ENCODE measurements around the gene PERM1. TPM values are rescaled to one million over a fixed set of nuclear protein-coding genes. Genes with fewer than 3 reads are reported as not detected.
A peak's percentile ranks its signal among the peaks of the same experiment; 100 is the strongest.

The PERM1 gene
- total and polyA plus RNA-seq, 5 donors, result 44.4 to 112 (median 66.8) TPM

DNA sequence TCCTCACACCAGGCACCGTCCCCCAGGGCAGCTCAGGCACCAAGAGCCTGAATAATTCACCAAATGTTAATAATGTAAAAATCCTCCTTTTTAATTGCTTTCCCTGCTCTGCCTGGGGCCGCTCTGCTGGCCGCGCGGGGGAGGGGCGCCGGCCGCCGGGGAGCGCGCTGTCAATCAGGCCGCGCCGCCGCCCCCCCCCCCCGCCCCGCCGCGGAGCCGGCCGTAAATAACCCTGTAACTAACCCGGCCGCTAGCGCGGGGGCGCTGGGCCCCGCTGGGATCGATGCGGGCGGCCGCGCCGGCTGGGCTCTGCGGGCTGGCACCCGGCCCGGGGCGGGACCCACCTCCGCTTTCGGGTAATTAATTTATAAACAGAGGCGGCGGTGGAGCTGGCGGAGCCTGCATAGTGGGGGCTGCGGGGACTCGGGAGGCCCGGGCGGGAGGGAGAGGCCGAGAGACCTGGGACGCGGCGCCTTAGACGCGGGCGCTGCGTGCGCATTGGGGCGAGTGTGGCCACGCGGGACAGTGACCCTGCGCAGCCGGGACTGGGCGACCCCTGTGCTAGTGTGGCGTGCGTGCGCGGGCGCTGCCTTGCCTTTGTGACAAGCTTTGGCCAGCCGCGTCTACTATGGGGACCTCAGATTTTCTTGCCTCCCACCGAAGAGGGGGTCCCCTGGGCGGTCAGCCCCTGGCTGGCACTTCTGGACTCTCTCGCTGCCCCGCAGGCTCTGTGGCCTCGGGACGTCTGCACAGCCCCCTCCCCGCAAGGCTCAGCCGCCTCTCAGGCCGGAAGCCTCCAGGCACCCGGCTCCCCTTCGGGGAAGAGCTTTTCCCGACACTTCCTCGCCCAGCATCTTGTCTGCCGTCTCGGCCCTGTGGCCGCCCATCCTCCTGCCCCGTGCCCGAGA lies 41.5 kb downstream of the PERM1 start:
- peak overlapping the region; percentile 26 for H3K27ac ChIP-seq (ENCODE audit: low read length)
- peak; percentile 78 to 94 (median 93) for DNase-seq
- intact Hi-C loops (cut with DNase I), result no loop called here

DNA sequence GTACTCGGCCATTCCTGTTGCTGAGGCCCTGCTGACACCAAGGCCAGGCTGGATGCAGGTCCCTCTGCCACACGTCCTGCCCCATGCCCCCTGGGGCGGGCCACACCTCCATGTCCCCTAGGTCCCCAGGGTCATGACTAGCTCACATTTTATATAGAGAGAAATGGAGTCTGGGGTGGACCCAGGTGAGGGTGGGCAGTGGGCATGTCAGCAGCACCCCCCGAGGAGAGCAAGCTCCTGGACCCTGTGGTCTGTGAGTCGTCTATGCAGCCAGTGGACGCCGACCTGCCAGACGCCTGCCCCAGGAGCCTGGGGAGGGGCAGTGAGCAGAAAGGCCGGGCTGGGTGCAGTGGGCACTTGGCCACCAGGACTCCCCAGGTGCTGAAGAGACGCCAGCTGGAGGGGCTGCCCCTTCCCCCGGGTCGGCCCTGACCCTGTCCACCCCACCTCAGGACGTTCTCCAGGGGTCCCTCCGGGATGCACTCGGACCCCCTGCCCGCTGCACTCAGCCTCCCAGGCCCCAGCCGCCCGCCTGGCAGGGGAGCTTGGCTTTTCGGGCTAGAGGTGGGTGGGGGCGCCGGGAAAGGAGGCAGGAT lies 42.3 kb downstream of the PERM1 start:
- no peaks in the 10 kb centered on the region for H3K4me1 ChIP-seq (ENCODE audit: control insufficient read depth, insufficient read depth, low read length)
- peak overlapping the region; percentile 43 for H3K4me3 ChIP-seq (ENCODE audit: low read length)
- DNase-seq (peak in 1 of 3 donors; percentile 71), ATAC-seq (no peak)
- no peak overlapping the region for H3K27ac ChIP-seq (ENCODE audit: low read length)
- 20% methylated on average over 21 of the region's 21 CpGs for WGBS
- no peaks in the 10 kb centered on the region for H3K27me3 ChIP-seq (ENCODE audit: control insufficient read depth, insufficient read depth)
- no peaks in the 10 kb centered on the region for H3K9me3 ChIP-seq (ENCODE audit: control insufficient read depth, low read length)
- intact Hi-C loops (cut with DNase I), result no loop called here

More for the DNA sequence above, 41.5 kb downstream of the PERM1 start:
- Histone ChIP-seq H3K9me3 (ENCODE audit: control insufficient read depth, low read length) (no peaks in the 10 kb centered on the region), H3K4me1 (ENCODE audit: control insufficient read depth, insufficient read depth, low read length) (no peaks in the 10 kb centered on the region), H3K4me3 (ENCODE audit: low read length) (peak overlapping the region; percentile 43), H3K27me3 (ENCODE audit: control insufficient read depth, insufficient read depth) (no peaks in the 10 kb centered on the region)
- ATAC-seq, result peak; percentile 5 to 15
- WGBS, result under 1% methylated on average over 81 of the region's 86 CpGs

DNA sequence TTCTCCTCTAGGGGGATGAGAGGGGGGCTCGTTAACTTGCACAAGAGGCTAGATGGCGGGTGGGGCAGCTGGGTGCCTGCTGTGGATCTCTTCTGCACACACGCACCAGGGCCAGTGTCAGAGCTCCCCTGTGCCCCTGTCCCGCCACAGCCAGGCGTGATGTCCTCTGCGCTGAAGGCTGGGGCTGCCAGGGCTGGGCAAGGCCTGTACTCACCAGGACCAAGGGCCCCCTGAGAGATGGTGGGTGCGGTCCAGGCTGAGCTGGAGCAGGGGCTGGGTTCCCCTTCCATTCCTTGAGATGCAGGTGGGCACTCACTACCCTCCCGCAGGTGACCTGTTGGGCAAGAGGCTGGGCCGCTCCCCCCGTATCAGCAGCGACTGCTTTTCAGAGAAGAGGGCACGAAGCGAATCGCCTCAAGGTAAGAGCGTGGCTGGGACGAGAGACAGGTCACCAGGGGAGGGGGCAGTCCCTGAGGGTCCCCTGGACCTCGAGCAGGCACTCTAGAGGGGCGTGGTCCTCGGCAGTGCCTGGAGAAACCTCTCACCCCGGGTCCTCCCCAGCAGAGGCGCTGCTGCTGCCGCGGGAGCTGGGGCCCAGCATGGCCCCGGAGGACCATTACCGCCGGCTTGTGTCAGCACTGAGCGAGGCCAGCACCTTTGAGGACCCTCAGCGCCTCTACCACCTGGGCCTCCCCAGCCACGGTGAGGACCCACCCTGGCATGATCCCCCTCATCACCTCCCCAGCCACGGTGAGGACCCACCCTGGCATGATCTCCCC lies 43.0 kb downstream of the PERM1 start:
- no peak overlapping the region for H3K4me3 ChIP-seq (ENCODE audit: low read length)
- WGBS, result 79% methylated on average over 30 of the region's 30 CpGs
- no peak for ATAC-seq
- no peaks in the 10 kb centered on the region for H3K4me1 ChIP-seq (ENCODE audit: control insufficient read depth, insufficient read depth, low read length)
- H3K9me3 ChIP-seq (ENCODE audit: control insufficient read depth, low read length), result no peaks in the 10 kb centered on the region
- H3K27me3 ChIP-seq (ENCODE audit: control insufficient read depth, insufficient read depth), result no peaks in the 10 kb centered on the region
- DNase-seq, result peak in 1 of 3 donors; percentile 72
- intact Hi-C loops (cut with DNase I), result no loop called here
- no peak overlapping the region for H3K27ac ChIP-seq (ENCODE audit: low read length)

DNA sequence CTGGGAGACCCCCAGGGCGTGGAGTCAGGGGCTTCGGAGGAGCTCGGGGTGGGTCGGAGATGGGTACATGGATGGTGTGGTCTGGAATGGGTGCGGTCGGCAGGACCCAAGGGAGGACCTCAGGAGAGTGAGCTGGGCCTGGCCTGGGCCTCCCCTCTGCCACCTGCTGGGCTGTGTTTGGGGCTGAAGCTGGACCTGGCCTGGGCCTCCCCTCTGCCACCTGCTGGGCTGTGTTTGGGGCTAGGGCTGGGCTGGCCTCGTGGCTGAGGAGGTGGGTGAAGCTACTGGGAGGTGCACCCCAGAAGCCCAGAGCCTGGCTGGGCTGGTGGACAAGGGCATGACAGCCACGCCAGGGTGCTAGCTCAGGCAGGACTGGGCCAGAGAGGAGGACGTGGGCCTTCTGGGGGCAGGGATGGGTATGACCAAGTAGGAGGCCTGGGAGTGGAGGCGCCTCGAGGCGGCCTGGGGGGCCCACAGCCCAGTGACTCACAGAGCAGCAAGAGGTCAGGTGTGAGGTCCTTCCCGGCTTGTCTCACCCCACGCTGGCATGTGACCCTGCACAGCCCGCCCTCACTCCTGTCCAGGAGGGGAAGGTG lies 43.7 kb downstream of the PERM1 start:
- Histone ChIP-seq H3K27me3 (ENCODE audit: control insufficient read depth, insufficient read depth) (no peaks in the 10 kb centered on the region), H3K4me1 (ENCODE audit: control insufficient read depth, insufficient read depth, low read length) (no peaks in the 10 kb centered on the region)

DNA sequence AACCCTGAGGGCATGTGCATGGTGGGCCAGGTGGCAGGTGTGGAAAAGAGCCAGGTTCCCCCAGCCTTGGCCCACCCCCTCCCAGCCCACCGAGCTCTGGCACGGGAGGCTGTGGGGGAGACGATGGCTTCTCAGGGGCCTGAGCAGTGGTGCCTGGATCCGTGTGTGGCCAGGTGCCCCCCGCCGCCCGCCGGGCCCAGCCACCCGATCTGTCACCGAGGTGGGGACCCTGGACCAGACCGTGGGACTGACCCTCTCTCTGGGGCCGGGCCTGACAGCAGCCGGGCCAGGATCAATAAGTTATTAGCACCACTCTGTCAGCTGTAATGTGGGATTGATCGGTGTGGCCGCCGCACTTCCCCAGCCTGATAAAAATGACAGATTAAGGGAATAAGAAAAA lies 44.4 kb downstream of the PERM1 start:
- no peaks in the 10 kb centered on the region for H3K4me1 ChIP-seq (ENCODE audit: control insufficient read depth, insufficient read depth, low read length)
- WGBS, result 87% methylated on average over 16 of the region's 16 CpGs
- no peak overlapping the region for H3K27ac ChIP-seq (ENCODE audit: low read length)
- ATAC-seq (no peak), DNase-seq (no peak)
- H3K9me3 ChIP-seq (ENCODE audit: control insufficient read depth, low read length), result no peaks in the 10 kb centered on the region
- H3K4me3 ChIP-seq (ENCODE audit: low read length), result no peak overlapping the region
- intact Hi-C loops (cut with DNase I), result no loop called here
- H3K27me3 ChIP-seq (ENCODE audit: control insufficient read depth, insufficient read depth), result no peaks in the 10 kb centered on the region

More for the DNA sequence above, 43.7 kb downstream of the PERM1 start:
- intact Hi-C loops (cut with DNase I), result no loop called here
- no peak overlapping the region for H3K4me3 ChIP-seq (ENCODE audit: low read length)
- WGBS, result 76% methylated on average over 15 of the region's 15 CpGs
- peak in 1 of 3 donors; percentile 75 for DNase-seq
- peak in 1 of 2 donors; percentile 4 for ATAC-seq
- H3K27ac ChIP-seq (ENCODE audit: low read length), result no peak overlapping the region
- H3K9me3 ChIP-seq (ENCODE audit: control insufficient read depth, low read length), result no peaks in the 10 kb centered on the region

DNA sequence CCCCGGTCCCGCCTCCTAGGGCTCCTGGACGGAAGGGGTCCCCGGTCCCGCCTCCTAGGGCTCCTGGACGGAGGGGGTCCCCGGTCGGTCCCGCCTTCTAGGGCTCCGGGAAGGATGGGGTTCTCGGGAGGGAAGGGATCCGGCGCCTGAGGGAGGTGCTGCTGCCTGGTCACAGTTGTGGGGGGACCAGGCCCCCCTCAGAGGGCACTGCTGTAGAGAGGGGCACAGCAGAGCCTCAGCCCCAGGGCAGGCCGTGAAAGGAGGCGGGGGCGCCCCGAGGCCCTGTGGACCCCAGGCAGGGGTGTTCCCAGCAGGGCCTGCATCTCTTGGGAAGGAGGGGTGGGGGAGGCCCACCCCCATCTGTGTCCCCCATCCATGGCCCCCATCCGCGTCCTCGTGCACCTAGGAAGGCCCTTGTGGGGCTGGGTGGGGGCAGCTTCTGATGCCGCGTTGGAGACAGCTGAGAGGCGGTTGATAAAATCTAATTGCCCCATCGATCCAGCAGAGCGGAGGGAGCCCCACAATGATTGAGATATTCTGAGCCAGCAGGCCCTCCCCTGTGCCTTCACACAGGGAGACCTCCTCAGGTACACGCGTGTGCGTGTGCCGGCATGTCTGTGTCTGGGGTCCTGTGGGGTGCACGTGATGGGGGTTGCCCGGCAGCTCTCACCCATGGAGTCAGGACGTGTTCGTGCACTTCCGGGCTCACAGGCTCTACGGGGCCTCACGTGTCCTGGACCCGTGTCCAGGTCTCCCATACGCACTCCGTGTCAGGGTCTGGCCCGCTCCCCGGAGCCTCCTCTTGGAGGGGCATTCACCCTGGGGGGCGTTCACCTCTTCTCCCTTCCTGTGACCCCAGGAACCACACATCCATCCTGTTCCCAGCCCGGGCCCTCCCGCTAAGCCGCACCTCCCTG lies 45.3 kb downstream of the PERM1 start:
- intact Hi-C loops (cut with DNase I), result no loop called here
- ATAC-seq (no peak), DNase-seq (peak in 1 of 3 donors; percentile 61)
- no peaks in the 10 kb centered on the region for H3K4me1 ChIP-seq (ENCODE audit: control insufficient read depth, insufficient read depth, low read length)
- 80% methylated on average over 45 of the region's 45 CpGs for WGBS
- no peak overlapping the region for H3K27ac ChIP-seq (ENCODE audit: low read length)
- no peaks in the 10 kb centered on the region for H3K27me3 ChIP-seq (ENCODE audit: control insufficient read depth, insufficient read depth)
- no peak overlapping the region for H3K4me3 ChIP-seq (ENCODE audit: low read length)
- H3K9me3 ChIP-seq (ENCODE audit: control insufficient read depth, low read length), result no peaks in the 10 kb centered on the region

DNA sequence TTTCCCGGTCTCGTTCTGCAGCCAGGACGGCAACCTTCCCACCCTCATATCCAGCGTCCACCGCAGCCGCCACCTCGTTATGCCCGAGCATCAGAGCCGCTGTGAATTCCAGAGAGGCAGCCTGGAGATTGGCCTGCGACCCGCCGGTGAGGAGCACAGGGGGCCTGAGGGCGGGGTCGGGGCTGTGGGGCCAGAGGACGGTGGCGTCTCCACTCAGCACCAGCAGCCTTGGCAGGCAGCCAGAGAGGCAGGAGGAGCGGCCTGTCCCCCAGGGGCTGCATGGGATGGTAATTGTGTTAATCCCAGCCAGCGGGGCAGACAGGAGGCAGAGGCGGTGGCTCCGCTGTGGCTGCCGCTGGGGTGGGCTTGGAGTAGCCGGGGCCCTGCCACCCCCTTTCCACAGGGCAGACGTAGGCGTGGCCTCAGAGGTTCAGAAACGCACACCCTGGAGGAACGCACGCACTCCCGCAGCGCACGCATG lies 46.1 kb downstream of the PERM1 start:
- Histone ChIP-seq H3K4me1 (ENCODE audit: control insufficient read depth, insufficient read depth, low read length) (no peaks in the 10 kb centered on the region), H3K27me3 (ENCODE audit: control insufficient read depth, insufficient read depth) (no peaks in the 10 kb centered on the region), H3K4me3 (ENCODE audit: low read length) (no peak overlapping the region), H3K27ac (ENCODE audit: low read length) (no peak overlapping the region), H3K9me3 (ENCODE audit: control insufficient read depth, low read length) (no peaks in the 10 kb centered on the region)
- 19% methylated on average over 30 of the region's 30 CpGs for WGBS
- DNase-seq (peak; percentile 65 to 87 (median 84)), ATAC-seq (no peak)
- intact Hi-C loops (cut with DNase I), result no loop called here

DNA sequence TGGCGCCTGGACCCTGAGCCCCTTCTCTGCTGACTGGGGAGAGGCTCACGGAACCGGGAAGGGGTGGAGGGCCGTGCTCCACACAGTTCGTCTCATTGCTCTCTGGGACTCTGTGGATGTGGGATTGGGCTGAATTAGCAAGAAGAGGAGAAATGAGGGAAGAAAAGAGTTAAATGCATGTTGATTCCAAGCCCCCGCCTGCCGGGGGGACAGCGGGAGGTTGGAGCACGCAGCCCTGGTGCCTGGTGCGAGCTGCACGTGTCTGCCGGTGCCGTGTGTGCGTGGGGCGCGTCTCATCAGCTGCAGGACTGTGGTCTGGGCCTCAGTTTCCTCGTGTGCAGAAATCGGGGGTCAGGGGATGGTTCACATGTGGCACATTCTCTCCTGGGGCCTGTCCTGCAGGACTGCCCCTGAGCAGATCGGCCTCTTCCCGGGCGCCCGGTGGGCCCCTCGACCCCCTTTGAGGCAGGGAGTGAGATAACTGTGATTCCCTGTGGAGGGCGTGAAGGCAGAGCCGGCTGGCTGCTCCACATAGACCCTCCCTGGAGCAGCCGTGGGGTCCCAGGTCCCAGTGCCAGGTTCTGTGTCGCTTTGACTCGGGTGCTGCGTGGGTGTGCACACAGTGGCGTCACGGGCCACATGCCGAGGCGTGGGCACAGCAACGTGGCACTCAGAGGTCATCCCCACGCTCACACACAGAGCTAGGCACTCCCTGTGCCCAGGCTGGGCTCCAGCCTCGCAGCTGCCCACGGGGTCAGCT lies 46.7 kb downstream of the PERM1 start:
- H3K9me3 ChIP-seq (ENCODE audit: control insufficient read depth, low read length), result no peaks in the 10 kb centered on the region
- DNase-seq, result peak in 1 of 3 donors; percentile 69
- intact Hi-C loops (cut with DNase I), result no loop called here
- 16% methylated on average over 37 of the region's 37 CpGs for WGBS
- H3K4me1 ChIP-seq (ENCODE audit: control insufficient read depth, insufficient read depth, low read length), result no peaks in the 10 kb centered on the region
- H3K27ac ChIP-seq (ENCODE audit: low read length), result no peak overlapping the region
- H3K27me3 ChIP-seq (ENCODE audit: control insufficient read depth, insufficient read depth), result no peaks in the 10 kb centered on the region
- H3K4me3 ChIP-seq (ENCODE audit: low read length), result no peak overlapping the region
- ATAC-seq, result no peak

DNA sequence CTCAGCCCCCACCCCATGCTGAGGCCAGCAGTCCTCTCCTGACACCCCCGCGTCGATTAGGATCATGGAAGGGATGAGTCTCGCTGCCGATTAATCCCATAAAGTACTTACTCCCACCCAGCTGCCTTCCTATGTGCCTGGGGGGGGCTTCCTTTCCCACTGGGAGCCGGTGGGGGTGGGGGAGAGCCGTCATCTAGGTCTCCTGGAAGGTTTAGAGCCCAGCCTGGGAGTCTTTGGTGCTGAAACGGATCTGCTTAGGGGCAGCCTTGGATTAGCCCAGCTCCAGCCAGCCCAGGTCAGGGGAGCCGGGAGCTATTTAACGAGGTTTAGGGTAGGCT lies 48.3 kb downstream of the PERM1 start:
- Histone ChIP-seq H3K9me3 (ENCODE audit: control insufficient read depth, low read length) (no peaks in the 10 kb centered on the region), H3K27ac (ENCODE audit: low read length) (no peak overlapping the region), H3K4me3 (ENCODE audit: low read length) (no peak overlapping the region), H3K27me3 (ENCODE audit: control insufficient read depth, insufficient read depth) (no peaks in the 10 kb centered on the region), H3K4me1 (ENCODE audit: control insufficient read depth, insufficient read depth, low read length) (no peaks in the 10 kb centered on the region)
- WGBS, result 35% methylated on average over 10 of the region's 10 CpGs
- ATAC-seq (no peak), DNase-seq (no peak)
- intact Hi-C loops (cut with DNase I), result no loop called here
